Pons (tissue), 1 donor: ENCODE measurements around the gene HOXD3.

Source experiments
- DNase-seq: peaks from one replicate; pipeline ENCODE4 v3.0.0-alpha.2; 2016; ENCODE audit warnings: low spot score

Gene HOXD3

DNA sequence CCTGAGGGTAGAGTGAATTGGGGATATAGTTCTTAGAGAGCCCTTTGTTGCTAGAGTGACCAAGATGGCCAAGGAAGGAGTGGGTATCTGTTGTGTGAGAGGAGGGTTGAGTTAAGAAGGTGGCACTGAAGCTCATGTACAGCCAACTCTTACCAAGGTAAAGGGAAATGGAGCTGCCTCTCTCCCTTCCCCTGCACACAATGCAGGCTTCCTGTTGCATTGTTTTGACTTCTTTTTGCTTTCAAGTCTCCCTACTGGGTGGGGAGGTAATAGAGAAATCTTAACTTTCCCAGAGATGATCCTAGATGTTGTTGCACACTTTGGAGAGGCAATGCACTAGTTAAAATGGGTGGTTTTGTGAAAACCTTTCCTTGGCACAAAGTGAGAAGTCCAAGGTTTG, 55.2 kb downstream of the HOXD3 start:
- DNase-seq: no peak

DNA sequence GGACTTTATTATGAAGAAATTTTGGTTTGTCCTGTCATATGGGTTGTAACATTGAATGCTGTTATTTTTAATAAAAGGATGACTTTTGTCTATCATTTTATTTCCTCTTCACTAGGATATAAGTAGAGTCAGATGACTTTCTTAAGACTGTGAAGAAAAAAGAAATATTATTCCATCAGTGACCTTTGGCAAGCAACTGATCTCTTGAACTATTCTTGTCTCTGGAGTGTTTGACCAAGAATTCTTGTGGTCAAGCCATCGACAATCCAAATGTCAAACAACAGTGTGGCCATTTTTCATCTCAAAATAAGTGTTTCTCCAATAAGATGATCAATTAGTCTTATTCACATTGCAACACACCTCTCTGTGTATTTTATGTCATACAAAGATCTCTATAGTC, 56.3 kb downstream of the HOXD3 start:
- no peak for DNase-seq
